Ishikawa (cell line): ENCODE measurements around the gene PGLYRP4.

ENCODE experiments used
- CEBPB ChIP-seq: IDR thresholded peaks from 2 replicates; pipeline ENCODE4 v1.6.1; 2012
- CREB1 ChIP-seq: IDR thresholded peaks from 2 replicates; pipeline ENCODE4 v1.6.1; 2012; ENCODE audit warnings: low read depth
- EGR1 ChIP-seq: IDR thresholded peaks from 2 replicates; pipeline ENCODE4 v1.6.1; 2012
- EP300 ChIP-seq: IDR thresholded peaks from 2 replicates; pipeline ENCODE4 v1.6.1; 2012; ENCODE audit warnings: borderline replicate concordance
- FOXM1 ChIP-seq: IDR thresholded peaks from 2 replicates; pipeline ENCODE4 v1.6.1; 2012; ENCODE audit warnings: low read depth, borderline replicate concordance
- MAX ChIP-seq: IDR thresholded peaks from 2 replicates; pipeline ENCODE4 v1.6.1; 2012
- NFIC ChIP-seq: IDR thresholded peaks from 2 replicates; pipeline ENCODE4 v1.6.1; 2012
- RAD21 ChIP-seq: IDR thresholded peaks from 2 replicates; pipeline ENCODE4 v1.6.1; 2012; ENCODE audit warnings: low read depth
- REST ChIP-seq: IDR thresholded peaks from 2 replicates; pipeline ENCODE4 v1.6.1; 2012; ENCODE audit warnings: low read depth, mild to moderate bottlenecking
- TAF1 ChIP-seq: IDR thresholded peaks from 2 replicates; pipeline ENCODE4 v1.6.1; 2012; ENCODE audit warnings: low read depth, mild to moderate bottlenecking
- TCF12 ChIP-seq: IDR thresholded peaks from 2 replicates; pipeline ENCODE4 v1.6.1; 2012; ENCODE audit warnings: low read depth
- TEAD4 ChIP-seq: IDR thresholded peaks from 2 replicates; pipeline ENCODE4 v1.6.1; 2012
- USF1 ChIP-seq: IDR thresholded peaks from 2 replicates; pipeline ENCODE4 v1.6.1; 2012
- YY1 ChIP-seq: IDR thresholded peaks from 2 replicates; pipeline ENCODE4 v1.6.1; 2012; ENCODE audit warnings: low read depth
- ZBTB7A ChIP-seq: IDR thresholded peaks from 2 replicates; pipeline ENCODE4 v1.6.1; 2012; ENCODE audit warnings: low read depth

The PGLYRP4 gene

GRCh38 chr1:153358691-153358975 is 10.0 kb upstream of the PGLYRP4 start:
- TF ChIP-seq MAX (no peak), FOXM1 (no peak), CREB1 (no peak)

GRCh38 chr1:153357853-153358690 is 9.4 kb upstream of the PGLYRP4 start, which contains the start of gene S100A9:
Gene S100A9 (plus strand): TSS chr1:153357854. CDS start chr1:153358284, 430 bp downstream.
- TF ChIP-seq RAD21 = no peak
- no peak for TF ChIP-seq MAX
- no peak for TF ChIP-seq TAF1
- TF ChIP-seq TEAD4 = no peak
- TF ChIP-seq EP300 = no peak
- TF ChIP-seq USF1 = no peak
- no peak for TF ChIP-seq CEBPB
- TF ChIP-seq REST = no peak
- TF ChIP-seq YY1 = no peak
- no peak for TF ChIP-seq FOXM1
- TF ChIP-seq EGR1 = no peak
- no peak for TF ChIP-seq CREB1

- TF ChIP-seq RAD21 = no peak
- no peak for TF ChIP-seq REST
- TF ChIP-seq YY1 = no peak
- TF ChIP-seq TAF1 = no peak
- TF ChIP-seq USF1 = no peak
- no peak for TF ChIP-seq EGR1
- TF ChIP-seq MAX = no peak
- TF ChIP-seq NFIC = no peak
- TF ChIP-seq CEBPB = no peak
- TF ChIP-seq ZBTB7A = no peak
- TF ChIP-seq TEAD4 = no peak
- no peak for TF ChIP-seq CREB1
- no peak for TF ChIP-seq TCF12
- TF ChIP-seq FOXM1 = no peak
- TF ChIP-seq EP300 = no peak
Observed at GRCh38 chr1:153357076-153357852, 8.6 kb upstream of the PGLYRP4 start.

- TF ChIP-seq CREB1 (no peak), REST (no peak), FOXM1 (no peak), MAX (no peak), CEBPB (no peak), EGR1 (no peak), NFIC (no peak), ZBTB7A (no peak), TAF1 (no peak), TCF12 (no peak), USF1 (no peak), EP300 (no peak), TEAD4 (no peak), RAD21 (no peak)
Observed at GRCh38 chr1:153356392-153357075, 7.9 kb upstream of the PGLYRP4 start.
